GM19099 (cell line): ENCODE measurements around the gene PRAMEF1.
"Not testable (repeated sequence)": the region's sequence is repeated elsewhere in the genome, so short reads cannot be mapped to it uniquely, and the experiment has no call there.

Experiments
- POLR2A ChIP-seq: IDR thresholded peaks from 3 replicates; pipeline ENCODE4 v1.6.1; 2011; ENCODE audit warnings: low read depth; ENCODE audit not compliant: insufficient read length; ENCODE audit errors: extremely low read depth

Gene PRAMEF1, protein sequence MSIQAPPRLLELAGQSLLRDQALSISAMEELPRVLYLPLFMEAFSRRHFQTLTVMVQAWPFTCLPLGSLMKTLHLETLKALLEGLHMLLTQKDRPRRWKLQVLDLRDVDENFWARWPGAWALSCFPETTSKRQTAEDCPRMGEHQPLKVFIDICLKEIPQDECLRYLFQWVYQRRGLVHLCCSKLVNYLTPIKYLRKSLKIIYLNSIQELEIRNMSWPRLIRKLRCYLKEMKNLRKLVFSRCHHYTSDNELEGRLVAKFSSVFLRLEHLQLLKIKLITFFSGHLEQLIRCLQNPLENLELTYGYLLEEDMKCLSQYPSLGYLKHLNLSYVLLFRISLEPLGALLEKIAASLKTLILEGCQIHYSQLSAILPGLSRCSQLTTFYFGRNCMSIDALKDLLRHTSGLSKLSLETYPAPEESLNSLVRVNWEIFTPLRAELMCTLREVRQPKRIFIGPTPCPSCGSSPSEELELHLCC

DNA sequence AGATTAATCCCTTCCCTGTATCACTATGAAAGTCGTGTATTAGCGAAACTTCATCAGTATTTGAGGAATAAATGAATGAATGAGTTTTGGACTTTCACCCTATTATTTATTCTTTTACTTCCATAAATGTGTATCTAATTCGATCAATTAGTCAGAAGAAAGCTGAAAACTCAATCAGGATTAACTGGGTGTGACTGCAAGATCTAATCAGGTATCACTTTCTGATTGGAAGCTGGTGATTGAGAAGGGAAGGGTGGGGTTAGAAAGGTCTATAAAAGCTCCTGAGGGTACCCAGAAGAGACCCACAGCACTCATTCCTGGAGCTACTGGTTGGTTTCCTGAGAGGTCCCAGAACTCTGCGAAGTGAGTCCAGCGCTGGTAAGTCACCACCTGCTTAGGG lies at the start of gene PRAMEF1:
Gene PRAMEF1, plus strand, starts transcription at position 301 of the 400 bp plus-strand sequence. CDS start 1,831 bp downstream, outside the sequence.
- not testable (repeated sequence) for TF ChIP-seq POLR2A

DNA sequence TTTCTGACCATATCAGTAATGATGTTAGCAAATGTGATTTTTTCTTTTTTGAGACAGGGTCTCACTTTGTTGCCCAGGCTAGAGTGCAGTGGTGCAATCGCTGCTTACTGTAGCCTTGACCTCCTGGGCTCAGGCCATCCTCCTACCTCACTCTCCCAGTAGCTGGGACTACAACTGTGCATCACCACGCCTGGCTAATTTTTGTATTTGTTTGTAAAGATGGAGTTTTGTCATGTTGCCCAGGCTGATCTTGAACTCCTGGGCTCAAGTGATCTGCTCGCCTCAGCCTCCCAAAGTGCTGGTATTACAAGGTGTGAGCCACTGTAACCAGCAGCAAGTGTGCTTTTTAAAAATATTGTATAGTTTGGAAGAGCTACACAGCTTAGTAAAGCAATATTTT lies 49.3 kb upstream of the PRAMEF1 start:
- TF ChIP-seq POLR2A = no peak

DNA sequence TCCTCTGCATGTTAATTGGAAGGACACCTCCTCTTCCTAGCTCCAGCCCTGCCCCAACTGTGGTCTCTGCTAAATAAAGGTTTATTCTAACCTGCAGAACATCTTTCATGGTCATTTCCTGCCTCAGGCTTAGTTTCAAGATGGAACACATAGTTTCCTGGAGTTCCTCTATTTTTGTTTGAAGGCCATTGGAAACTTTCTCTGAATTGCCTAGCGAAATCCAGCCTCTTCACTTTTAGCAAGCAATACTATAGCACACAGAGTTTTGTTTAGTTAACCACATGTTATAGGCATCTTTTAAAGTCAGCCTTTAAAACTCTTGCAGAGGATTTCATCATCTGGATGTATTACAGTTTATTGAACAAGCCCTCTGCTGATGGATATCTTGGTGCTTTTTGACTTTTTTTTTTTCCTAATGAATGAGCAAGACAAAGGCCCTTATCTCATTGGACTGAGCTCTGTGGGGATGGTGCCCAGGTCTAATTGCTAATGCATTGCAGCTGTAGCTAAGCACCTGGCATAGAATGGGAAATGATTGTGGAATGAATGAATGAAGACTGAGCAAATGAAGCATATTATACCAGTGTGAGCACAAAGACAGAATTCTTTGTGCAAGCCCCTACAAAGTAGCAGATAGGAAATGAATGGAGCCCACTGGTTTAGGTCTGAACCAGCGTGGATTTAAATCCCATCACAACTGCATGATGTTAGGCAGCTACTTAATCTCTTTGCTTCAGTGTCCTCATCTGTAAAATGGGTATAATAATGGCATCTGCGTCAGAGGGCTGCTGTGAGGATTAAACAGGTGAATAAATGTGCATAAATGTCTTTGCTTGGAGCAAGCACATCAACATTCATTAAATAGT lies 45.8 kb upstream of the PRAMEF1 start:
- TF ChIP-seq POLR2A = no peak

DNA sequence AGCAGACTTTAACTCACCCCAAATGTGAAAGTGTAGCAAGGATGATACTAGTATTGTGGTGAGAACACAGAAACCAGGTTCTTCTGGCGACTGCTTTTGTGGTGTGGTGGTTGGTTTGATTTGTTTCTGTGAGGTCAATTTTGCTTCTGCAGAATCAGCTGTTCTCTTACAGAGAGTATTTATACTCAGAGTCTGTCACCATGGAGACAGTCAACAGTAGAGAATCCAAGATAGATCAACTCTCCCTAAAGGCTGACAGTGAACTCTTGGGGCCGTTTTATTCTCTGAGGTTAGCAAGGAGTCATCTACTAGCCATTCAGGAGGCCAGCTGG lies 45.2 kb upstream of the PRAMEF1 start, which contains the start of gene CFAP107:
Gene CFAP107, plus strand, starts transcription at position 209 of the 332 bp plus-strand sequence. CDS start 231 bp downstream, outside the sequence.
- no peak for TF ChIP-seq POLR2A

DNA sequence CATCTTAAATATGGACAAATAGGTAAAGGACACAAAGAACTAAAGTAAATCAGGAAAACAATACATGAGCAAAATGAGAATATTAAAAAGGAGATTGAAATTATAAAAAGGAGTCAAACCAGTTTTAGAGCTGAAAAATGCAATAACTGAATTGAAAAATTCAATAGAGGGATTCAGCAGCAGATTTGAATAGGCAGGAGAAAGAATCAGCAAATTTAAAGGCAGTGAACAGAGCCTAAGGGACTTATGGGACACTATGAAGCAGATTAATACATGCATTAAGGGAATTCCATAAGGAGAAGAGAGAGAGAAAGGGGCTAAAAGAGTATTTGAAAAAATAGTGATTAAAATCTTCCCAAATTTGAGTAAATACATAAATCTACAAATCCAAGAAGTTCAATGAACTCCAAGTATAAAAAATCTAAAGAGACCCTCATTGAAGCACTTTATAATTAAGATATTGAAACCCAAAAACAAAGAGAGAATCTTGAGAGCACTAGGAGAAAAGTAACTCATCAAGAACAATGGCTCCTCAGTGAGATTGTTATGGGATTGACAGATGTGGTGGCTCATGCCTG lies 42.3 kb upstream of the PRAMEF1 start:
- TF ChIP-seq POLR2A = no peak

DNA sequence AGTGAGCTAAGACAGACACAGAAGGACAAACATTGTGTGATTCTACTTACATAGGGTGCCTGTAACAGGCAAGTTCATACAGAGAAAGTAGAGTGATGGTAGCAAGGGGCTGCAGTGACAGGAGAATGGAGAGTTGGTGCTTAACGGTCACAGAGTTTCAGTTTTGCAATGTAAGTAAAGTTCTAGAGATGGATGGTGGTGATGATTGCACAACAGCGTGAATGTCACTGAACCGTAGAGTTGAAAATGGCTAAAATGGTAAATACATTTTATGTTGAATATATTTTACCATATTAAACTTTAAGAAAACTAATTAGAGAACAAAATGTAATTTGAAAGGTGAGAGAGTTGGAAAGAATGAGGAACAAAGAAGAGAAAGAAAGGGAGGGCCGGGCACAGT lies 36.5 kb upstream of the PRAMEF1 start:
- TF ChIP-seq POLR2A = no peak

DNA sequence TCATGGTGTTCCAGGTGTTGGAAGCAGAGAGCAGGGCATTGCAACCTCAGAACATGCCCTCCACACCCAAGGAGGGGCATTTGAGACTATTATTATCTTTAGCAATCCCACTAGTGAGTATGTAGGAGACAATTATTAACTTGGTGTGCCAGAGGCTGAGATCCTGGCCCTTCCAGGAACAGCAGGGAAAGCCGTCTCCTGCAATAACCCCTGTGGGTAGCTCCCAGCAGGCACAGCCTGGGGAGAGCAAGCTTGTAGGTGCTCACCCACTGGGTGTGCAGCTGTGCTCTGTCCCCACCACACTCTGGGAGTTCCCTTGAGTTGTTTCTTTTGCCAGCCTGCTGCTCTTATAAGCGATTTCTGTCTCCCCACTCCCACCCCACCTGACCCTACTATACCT lies 34.9 kb upstream of the PRAMEF1 start:
- no peak for TF ChIP-seq POLR2A

DNA sequence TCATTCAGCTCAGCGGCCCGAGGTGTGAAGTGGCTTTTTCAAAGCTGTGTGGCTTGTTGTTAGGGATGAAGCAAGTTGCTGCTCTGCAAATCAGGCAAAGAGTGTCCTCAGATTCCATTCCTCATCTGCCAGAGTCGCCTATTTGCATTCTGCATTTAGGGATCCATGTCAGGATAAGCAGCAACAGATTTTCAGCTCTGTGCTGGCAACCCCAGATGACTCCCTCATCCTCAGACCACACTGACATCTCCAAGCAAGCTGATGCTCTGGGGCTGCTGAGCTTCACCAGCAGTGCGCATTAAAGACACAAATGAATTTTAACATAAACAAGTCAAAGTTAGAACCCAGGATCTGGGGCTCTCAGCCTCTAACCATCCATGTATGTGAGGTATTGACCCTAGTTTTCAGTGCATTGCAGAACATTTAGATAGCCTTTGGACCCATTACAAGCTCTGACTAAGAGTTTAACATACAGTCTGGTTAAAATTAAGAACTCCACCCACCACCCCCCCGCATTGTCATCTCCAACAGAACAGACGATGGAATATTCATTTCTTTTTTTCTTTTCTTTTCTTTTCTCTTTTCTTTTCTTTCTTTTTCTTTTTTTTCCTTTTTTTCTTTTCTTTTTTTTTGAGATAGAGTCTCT lies 34.3 kb upstream of the PRAMEF1 start:
- no peak for TF ChIP-seq POLR2A

DNA sequence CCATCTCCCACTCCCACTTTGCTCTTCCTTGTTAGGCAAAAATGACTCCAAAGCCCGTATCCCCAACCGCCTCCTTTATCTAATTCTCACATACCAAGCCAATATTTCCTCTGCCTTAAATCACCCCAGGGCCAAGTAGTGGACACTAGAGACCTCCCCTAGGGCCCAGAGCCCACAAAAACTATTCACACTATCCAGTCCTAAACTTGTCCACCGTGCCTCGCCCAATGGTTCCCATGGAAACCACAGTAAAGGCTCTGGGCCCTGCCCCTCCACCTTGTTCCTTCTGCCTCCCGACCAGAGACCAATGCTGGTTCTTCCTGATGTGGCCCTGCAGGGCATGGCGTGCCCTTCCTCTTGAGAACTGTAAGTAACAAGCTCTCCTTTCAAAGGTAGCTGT lies 33.4 kb upstream of the PRAMEF1 start:
- no peak for TF ChIP-seq POLR2A

DNA sequence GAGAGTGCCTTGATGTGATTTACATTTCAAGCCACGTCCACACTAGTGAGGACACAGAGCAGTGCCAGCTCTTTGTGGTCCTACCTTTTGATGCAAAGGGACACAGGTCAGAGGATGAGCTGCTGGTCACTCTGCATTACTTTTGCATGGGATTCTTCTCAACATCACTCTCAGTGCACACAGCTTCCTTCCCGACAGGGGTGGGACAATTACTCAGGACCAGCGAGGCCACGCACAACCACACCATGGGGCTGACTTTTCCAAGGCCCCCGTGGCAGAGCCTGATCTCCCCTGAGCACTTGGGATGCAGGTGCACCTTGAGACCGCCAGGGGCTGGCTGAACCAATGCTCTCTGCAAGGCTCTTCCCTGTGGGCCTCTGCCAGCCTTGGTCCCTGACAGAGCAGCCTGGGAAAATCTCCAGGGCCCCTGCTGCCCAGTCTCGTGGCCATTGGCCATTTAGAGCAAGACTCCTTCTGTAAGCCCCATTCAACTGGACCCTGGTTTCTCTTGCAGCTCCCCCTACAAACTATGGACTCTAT lies 30.9 kb upstream of the PRAMEF1 start:
- no peak for TF ChIP-seq POLR2A

DNA sequence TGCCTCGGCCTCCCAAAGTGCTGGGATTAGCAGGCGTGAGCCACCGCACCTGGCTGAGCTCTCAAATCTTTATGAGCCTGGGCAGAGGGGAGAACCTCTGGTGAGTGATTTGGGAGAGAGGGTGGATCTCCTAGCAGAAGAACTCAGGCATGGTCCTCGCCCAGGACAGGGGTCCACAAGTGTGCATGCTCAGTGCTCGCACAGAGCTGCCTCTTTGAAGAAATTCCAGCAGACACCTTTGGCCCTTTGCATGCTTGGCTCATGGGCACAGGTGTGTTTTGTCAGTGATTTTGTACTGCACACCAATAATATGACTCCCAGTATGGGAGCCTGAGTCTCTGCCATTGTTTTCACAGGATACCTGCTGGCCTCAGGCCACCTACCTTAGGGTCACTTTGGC lies 29.4 kb upstream of the PRAMEF1 start:
- TF ChIP-seq POLR2A = no peak

DNA sequence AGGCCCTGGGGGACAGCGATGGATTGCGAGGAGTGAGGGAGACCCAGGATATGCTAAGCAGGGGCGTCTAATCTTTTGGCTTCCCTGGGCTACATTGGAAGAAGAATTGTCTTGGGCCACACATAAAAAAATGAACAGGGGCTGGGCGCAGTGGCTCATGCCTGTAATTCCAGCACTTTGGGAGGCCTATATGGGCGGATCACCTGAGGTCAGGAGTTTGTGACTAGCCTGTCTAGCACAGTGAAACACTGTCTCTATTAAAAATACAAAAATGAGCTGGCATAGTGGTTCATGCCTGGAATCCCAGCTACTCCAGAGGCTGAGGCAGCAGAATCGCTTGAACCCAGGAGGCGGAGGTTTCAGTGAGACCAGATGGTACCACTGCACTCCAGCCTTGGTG lies 28.4 kb upstream of the PRAMEF1 start:
- TF ChIP-seq POLR2A = no peak

DNA sequence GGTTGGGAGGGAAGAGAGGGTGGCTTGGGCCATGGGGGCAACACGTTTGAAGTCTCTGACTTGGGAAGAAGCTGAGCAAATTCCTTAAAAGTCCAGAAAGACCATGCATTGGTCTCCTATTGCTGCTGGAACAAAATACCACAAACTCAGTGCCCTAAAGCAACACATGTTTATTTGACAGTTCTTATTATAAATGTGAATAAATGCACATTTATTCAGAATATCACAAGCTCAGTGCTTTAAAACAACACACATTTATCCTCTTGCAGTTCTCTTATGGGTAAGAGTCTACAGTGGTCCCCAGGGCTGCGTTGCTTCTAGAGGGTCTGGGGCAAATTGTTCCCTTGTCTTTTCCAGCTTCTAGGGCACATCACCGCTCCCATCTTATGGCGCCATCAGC lies 27.7 kb upstream of the PRAMEF1 start:
- no peak for TF ChIP-seq POLR2A

DNA sequence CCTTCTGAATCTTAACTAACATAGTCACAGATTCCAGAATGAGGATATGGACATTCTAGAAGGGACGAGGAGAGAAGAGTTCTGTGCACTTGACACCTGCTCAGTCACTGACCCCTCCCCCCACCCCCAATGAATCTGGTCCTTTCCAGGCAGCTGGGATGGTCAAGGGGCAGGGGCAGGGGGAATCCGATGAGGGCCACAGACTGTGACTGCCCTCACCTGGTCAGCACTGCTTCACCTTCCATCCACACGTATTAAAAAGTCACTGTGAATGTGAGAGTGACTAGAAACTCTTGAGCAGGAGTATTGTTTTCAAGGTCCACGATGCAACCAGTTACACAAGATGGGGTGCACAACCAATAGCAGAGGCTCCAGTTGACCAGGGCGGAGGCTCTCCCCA lies 27.2 kb upstream of the PRAMEF1 start:
- no peak for TF ChIP-seq POLR2A

DNA sequence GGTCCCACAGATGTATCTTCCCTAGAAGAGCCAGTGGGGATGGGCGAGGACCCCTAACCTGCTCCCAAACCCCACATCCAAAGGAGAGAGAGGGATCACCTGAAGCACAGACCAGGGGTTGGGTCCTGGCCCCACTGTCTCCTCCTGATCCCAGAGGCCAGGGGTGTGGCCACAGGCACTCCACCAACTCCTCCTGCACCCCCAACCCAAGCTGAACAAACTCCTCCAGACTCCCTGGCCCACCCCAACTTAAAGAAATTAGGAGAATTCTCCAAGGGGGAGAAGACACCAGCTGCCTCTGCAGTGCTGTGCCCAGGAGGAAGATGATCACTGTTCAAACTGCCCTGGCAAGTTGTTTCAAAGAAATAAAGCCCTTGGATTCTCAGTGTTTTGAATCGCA lies 22.2 kb upstream of the PRAMEF1 start:
- no peak for TF ChIP-seq POLR2A

DNA sequence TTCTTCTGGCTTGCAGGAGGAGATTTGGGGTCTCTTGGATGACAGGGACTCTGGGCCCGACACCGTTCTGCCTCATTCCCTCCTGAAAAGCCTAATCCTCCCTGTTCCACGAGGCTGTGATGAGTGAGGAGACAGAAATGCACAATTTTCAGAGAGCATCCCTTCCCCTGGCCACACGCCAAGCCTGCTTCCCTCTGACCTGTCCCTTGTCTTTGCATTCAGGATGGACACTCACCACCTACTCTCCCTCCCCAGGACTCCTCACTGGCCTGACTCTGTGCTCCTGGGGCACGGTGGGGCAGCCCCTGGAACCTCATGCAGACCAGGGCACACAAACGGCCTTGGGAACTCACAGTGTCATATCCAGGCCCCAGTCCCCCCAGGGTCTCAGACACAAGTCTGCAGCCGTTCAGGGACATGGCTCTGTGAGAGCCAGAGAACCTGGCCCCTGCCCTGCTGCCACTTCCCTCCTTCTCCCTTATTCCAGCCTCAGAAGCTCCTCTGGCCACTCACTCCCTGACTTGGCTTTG lies 21.2 kb upstream of the PRAMEF1 start:
- TF ChIP-seq POLR2A = no peak
